WI38 (cell line): ENCODE results near the gene COL23A1.

ENCODE experiments used
- H3K4me3 ChIP-seq: 2 replicates; pipeline ENCODE4 v1.5.1; 2011; ENCODE audit warnings: low read depth, mild to moderate bottlenecking, control low read depth, low read length
- CTCF ChIP-seq: IDR thresholded peaks from 2 replicates; pipeline ENCODE4 v1.5.1; 2012; ENCODE audit warnings: low read depth, mild to moderate bottlenecking, control low read depth, low read length

COL23A1 gene

GRCh38 chr5:178504340-178504960 lies 85.7 kb downstream of the COL23A1 start:
- no peak overlapping the region for H3K4me3 ChIP-seq
- TF ChIP-seq CTCF = no peak

GRCh38 chr5:178502401-178503100 lies 87.6 kb downstream of the COL23A1 start:
- no peak for TF ChIP-seq CTCF
- no peak overlapping the region for H3K4me3 ChIP-seq

GRCh38 chr5:178499352-178499751 lies 90.8 kb downstream of the COL23A1 start:
- TF ChIP-seq CTCF = no peak
- no peak overlapping the region for H3K4me3 ChIP-seq

- TF ChIP-seq CTCF = no peak
- no peak overlapping the region for H3K4me3 ChIP-seq
Measured at GRCh38 chr5:178496642-178497041, 93.6 kb downstream of the COL23A1 start.

GRCh38 chr5:178496214-178496613 lies 94.0 kb downstream of the COL23A1 start:
- no peak overlapping the region for H3K4me3 ChIP-seq
- no peak for TF ChIP-seq CTCF

GRCh38 chr5:178495706-178496105 lies 94.5 kb downstream of the COL23A1 start:
- no peak overlapping the region for H3K4me3 ChIP-seq
- TF ChIP-seq CTCF = no peak

GRCh38 chr5:178492278-178492677 lies 97.9 kb downstream of the COL23A1 start:
- no peak for TF ChIP-seq CTCF
- no peak overlapping the region for H3K4me3 ChIP-seq
